Adrenal gland (tissue), 5 donors: ENCODE data around the gene GK.

Experiments
- POLR2A ChIP-seq, 2 donors: fragments of 450-650 bp; IDR thresholded peaks; one replicate each; pipeline ENCODE4 v1.6.1; 2017; ENCODE audit warnings: antibody characterized with exemption in 2 of 2, mild to moderate bottlenecking in 2 of 2, moderate library complexity in 1 of 2
- TF ChIP-seq, protein P1 (sequence below), 6 experiments: fragments of 450-650 bp in 4 of 6; fragments of 200-600 bp in 2 of 6; sonication (generic) in 1 of 6; IDR thresholded peaks; 1 replicate in 5 of 6; 2 replicates in 1 of 6; pipeline versions ENCODE4 v1.5.1 to v1.8.0; 2016 to 2021; ENCODE audit warnings: antibody characterized with exemption in 6 of 6, mild to moderate bottlenecking in 2 of 6, moderate library complexity in 1 of 6
- donor health status: DM: no; HTN: no; CAD: no.

GRCh38 chrX:30706216-30706775 lies 53.1 kb downstream of the GK start:
- no peak for TF ChIP-seq POLR2A (IDR thresholded peaks at IDR 0.05)
- TF ChIP-seq, protein P1, sequence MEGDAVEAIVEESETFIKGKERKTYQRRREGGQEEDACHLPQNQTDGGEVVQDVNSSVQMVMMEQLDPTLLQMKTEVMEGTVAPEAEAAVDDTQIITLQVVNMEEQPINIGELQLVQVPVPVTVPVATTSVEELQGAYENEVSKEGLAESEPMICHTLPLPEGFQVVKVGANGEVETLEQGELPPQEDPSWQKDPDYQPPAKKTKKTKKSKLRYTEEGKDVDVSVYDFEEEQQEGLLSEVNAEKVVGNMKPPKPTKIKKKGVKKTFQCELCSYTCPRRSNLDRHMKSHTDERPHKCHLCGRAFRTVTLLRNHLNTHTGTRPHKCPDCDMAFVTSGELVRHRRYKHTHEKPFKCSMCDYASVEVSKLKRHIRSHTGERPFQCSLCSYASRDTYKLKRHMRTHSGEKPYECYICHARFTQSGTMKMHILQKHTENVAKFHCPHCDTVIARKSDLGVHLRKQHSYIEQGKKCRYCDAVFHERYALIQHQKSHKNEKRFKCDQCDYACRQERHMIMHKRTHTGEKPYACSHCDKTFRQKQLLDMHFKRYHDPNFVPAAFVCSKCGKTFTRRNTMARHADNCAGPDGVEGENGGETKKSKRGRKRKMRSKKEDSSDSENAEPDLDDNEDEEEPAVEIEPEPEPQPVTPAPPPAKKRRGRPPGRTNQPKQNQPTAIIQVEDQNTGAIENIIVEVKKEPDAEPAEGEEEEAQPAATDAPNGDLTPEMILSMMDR (IDR thresholded peaks at IDR 0.05): no peak
